GM10266 (cell line): ENCODE results near the gene ECM1.

Source experiments
- DNase-seq: peaks from one replicate; pipeline ENCODE4 v3.0.0; 2012; ENCODE audit errors: extremely low spot score
- TF ChIP-seq, protein P1 (sequence below): IDR thresholded peaks from 2 replicates; pipeline ENCODE4 v1.5.1; 2012; ENCODE audit warnings: mild to moderate bottlenecking, low read depth; ENCODE audit not compliant: control insufficient read depth, insufficient read depth; ENCODE audit errors: missing control alignments

The ECM1 gene

DNA sequence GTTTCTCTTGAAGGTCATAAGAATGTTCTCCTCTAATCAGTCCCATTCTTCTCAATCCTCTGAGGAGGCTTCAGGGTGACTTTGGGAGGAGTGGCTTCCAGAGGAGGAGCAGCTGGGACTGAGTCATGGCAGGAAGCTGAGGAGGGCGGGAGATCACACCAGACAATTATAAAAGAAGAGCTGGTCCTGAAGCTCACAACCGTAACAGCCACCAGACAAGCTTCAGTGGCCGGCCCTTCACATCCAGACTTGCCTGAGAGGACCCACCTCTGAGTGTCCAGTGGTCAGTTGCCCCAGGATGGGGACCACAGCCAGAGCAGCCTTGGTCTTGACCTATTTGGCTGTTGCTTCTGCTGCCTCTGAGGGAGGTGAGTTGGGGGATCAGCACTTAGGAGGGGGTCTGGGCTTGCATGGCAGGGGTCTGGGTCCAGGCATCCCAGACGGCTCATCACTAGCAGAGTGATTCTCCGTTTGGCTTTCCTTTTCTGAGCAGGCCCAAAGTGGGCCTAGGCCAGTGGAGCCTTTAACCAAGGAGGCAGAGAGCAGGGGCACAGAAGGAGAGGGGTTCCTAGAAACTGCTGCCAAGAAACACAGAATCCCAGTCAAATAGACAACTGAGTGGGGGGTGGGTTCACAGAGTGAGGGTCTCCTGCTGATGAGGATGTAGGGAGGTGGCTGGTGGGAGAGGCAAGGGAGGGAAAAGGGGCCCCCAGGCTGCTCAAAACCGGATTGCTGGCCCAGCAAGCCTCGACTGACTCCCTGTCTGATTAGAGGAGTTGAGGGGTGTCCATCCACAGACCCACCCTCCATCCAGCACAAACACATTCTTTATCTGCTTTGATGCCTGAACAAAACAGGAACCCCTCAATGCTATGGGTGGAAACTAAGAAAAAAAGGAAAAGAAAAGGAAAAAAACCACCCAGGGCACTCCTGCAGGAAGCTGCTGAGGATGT is at the start of gene ECM1:
ECM1 (plus strand) TSS at position 198 of the 953 bp plus-strand sequence; CDS start at position 299, 101 bp downstream.
- DNase-seq = no peak
- TF ChIP-seq, protein P1, sequence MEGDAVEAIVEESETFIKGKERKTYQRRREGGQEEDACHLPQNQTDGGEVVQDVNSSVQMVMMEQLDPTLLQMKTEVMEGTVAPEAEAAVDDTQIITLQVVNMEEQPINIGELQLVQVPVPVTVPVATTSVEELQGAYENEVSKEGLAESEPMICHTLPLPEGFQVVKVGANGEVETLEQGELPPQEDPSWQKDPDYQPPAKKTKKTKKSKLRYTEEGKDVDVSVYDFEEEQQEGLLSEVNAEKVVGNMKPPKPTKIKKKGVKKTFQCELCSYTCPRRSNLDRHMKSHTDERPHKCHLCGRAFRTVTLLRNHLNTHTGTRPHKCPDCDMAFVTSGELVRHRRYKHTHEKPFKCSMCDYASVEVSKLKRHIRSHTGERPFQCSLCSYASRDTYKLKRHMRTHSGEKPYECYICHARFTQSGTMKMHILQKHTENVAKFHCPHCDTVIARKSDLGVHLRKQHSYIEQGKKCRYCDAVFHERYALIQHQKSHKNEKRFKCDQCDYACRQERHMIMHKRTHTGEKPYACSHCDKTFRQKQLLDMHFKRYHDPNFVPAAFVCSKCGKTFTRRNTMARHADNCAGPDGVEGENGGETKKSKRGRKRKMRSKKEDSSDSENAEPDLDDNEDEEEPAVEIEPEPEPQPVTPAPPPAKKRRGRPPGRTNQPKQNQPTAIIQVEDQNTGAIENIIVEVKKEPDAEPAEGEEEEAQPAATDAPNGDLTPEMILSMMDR = no peak

- peak; percentile 73 for DNase-seq
- TF ChIP-seq, protein P1 = peak; percentile 72
Measured at GRCh38 chr1:150464422-150464826, 43.5 kb upstream of the ECM1 start.

GRCh38 chr1:150466964-150467363 is 40.9 kb upstream of the ECM1 start:
- TF ChIP-seq, protein P1 = no peak
- DNase-seq = no peak

DNA sequence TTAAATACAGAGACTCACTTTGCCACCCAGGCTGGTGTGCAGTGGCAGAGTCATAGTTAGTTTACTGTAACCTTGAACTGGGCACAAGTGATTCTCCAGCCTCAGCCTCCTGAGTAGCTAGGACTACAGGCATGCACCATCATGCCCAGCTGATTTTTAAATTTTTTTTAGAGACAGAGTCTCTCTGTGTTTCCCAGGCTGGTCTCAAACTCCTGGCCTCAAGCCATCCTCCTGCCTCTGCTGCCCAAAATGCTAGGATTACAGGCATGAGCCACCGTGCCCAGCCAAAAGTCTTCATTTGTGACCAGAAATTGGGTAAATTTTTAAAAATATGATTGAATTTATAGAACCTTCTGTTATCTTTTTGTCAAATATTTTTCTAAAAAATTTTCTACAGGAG is 38.6 kb upstream of the ECM1 start:
- no peak for DNase-seq
- TF ChIP-seq, protein P1 = no peak

GRCh38 chr1:150472601-150473200 is 35.2 kb upstream of the ECM1 start:
- TF ChIP-seq, protein P1 = no peak
- DNase-seq = no peak

GRCh38 chr1:150473659-150474058 is 34.2 kb upstream of the ECM1 start:
- TF ChIP-seq, protein P1 = no peak
- no peak for DNase-seq

GRCh38 chr1:150474869-150475268 is 33.0 kb upstream of the ECM1 start:
- no peak for DNase-seq
- TF ChIP-seq, protein P1 = no peak
